NCI-H2171 (cell line): Measurements from ENCODE around the gene TGFBR2.

Experiments
- DNase-seq: peaks from one replicate; lab custom pipeline; 2025; lab: John Stamatoyannopoulos, UW

Gene TGFBR2

GRCh38 chr3:30606301-30607031, at the start of gene TGFBR2:
Gene TGFBR2, plus strand, starts transcription at chr3:30606601. Its CDS starts 283 bp downstream, at chr3:30606884.
- DNase-seq, result no peak

GRCh38 chr3:30557746-30558303, 48.6 kb upstream of the TGFBR2 start:
- DNase-seq, result no peak

GRCh38 chr3:30563956-30564355, 42.4 kb upstream of the TGFBR2 start:
- DNase-seq, result no peak

GRCh38 chr3:30567139-30567753, 39.2 kb upstream of the TGFBR2 start:
- DNase-seq, result no peak

- no peak for DNase-seq
Measured at GRCh38 chr3:30576946-30577345, 29.5 kb upstream of the TGFBR2 start.

- DNase-seq, result no peak
Measured at GRCh38 chr3:30577788-30578187, 28.6 kb upstream of the TGFBR2 start.

- DNase-seq, result no peak
Measured at GRCh38 chr3:30578479-30578878, 27.9 kb upstream of the TGFBR2 start.

- no peak for DNase-seq
Measured at GRCh38 chr3:30578986-30579579, 27.3 kb upstream of the TGFBR2 start.

- DNase-seq, result no peak
Measured at GRCh38 chr3:30581067-30581585, 25.3 kb upstream of the TGFBR2 start.

GRCh38 chr3:30581982-30582381, 24.4 kb upstream of the TGFBR2 start:
- DNase-seq, result no peak

GRCh38 chr3:30583973-30584372, 22.4 kb upstream of the TGFBR2 start:
- no peak for DNase-seq

GRCh38 chr3:30585654-30586053, 20.7 kb upstream of the TGFBR2 start:
- DNase-seq, result no peak

GRCh38 chr3:30586096-30586805, 20.1 kb upstream of the TGFBR2 start:
- no peak for DNase-seq

GRCh38 chr3:30586806-30587486, 19.5 kb upstream of the TGFBR2 start:
- no peak for DNase-seq

- DNase-seq, result no peak
Measured at GRCh38 chr3:30587904-30588303, 18.5 kb upstream of the TGFBR2 start.

GRCh38 chr3:30596152-30596551, 10.2 kb upstream of the TGFBR2 start:
- DNase-seq, result no peak

- no peak for DNase-seq
Measured at GRCh38 chr3:30597131-30597768, 9.2 kb upstream of the TGFBR2 start.

GRCh38 chr3:30597769-30598134, 8.6 kb upstream of the TGFBR2 start:
- no peak for DNase-seq

GRCh38 chr3:30598668-30599545, 7.5 kb upstream of the TGFBR2 start:
- DNase-seq, result no peak

GRCh38 chr3:30600572-30600971, 5.8 kb upstream of the TGFBR2 start:
- DNase-seq, result no peak
